HG03558 (cell line): ENCODE measurements around the gene KRTAP12-3.
"Not testable (repeated sequence)": the region's sequence is repeated elsewhere in the genome, so short reads cannot be mapped to it uniquely, and the experiment has no call there.

Source experiments
- ATAC-seq: cut with Tn5 transposase; IDR thresholded peaks from one replicate; pipeline ENCODE4 v1.9.1; 2021; ENCODE audit warnings: moderate number of reproducible peaks; ENCODE audit not compliant: unreplicated experiment; ENCODE audit errors: extremely low read depth

KRTAP12-3 gene

GRCh38 chr21:44681861-44682579 lies 24.3 kb downstream of the KRTAP12-3 start, which contains the start of gene KRTAP12-1:
KRTAP12-1 (minus strand) TSS chr21:44682163; CDS start chr21:44682123, 40 bp downstream.
- ATAC-seq, result no peak

DNA sequence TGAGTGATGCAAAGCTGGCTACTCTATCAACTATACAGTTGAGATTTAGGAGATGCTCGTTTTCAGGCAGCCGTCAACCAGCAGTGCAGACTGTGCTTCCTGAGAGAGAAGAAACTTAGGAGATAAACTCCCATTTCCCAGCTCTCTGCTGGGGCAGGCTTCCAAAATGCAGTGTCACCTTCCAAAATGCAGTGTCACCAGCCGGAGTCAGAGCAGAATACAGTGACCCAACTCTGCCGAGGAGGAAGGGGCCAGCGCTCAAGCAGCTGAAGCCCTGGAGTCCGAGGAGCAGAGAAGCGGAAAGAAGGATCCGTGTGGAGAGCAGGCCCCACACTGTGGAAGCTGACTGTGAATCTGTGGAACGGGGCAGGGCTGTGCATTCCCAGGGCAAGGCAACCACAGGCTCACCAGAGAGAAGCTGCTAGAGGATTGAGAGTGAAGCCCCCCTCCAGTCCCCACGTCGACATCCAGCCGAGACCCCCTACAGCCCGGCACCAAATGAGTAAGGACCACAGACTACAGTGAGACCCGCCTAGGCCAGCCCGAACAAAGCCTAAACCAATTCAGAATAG lies 24.9 kb downstream of the KRTAP12-3 start:
- no peak for ATAC-seq

DNA sequence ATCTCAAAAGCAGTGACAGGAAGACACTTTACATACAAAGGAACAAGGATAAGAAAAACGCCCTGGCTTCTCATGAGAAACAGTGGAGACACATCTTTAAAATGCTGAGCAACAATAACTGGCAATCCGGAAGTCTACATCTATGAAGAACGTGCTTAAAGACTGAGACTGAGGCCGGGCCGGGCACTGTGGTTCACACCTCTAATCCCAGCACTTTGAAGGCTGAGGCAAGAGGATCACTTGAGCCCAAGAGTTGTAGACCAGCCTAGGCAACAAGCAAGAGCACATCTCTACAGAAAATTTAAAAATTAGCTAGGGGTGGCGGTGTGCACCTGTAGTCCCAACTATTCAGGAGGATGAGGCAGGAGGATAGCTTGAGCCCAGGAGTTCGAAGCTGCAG lies 26.3 kb downstream of the KRTAP12-3 start:
- no peak for ATAC-seq

DNA sequence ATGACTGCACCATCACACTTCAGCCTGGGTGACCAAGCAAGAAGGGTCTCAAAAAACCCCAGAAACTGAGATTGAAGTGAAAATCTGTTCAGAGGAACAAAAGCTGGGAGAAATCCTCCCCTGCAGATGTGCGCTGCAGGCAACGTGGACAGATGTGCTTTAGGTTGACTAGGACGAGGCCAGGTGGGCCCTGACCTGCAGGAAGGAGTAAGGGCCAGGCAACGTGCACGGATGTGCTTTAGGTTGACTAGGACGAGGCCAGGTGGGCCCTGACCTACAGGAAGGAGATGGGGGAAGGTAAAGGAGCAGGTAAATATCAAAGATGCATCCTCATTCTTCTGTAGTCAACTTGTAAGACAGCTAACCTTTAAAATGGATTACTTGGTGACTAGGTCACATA lies 26.8 kb downstream of the KRTAP12-3 start:
- ATAC-seq, result no peak

- ATAC-seq, result not testable (repeated sequence)
Measured at GRCh38 chr21:44685050-44685449, 27.3 kb downstream of the KRTAP12-3 start.

DNA sequence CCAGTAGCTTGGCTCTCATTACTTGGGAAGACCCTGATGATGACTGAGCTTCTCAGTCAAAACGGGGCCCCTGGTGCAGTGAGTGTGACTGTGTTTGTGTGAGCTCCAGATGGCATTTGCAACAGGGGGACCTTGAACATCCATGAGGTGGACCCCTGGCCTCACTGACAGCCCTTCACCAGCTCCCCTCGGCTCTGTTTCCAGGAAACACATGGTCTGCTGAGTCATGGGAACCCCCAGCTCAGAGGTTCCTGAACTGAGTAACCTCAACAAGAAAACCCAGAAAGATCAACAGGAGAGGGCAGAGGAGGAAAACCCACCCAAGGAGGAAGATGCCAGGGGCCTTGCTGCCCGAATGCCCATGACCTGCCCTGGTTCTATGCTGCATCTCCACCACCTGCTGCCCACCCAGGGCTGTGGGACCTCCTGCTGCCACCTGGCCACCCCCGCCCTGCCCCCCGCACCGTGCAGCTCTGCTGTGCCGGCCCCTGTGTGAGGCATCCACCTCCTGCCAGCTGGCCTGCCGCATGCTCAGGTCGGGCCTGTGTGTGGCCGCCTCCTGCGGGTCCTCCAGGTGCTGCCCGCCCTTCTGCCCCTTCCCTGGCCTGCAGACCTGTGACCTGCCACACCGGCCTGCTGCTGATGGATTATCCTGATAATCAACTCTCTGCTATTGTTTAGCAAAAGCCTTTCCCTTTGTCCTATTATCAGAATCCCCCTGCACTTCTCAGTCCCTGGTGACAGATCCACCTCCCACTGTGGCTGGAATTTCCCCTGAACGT lies 28.5 kb downstream of the KRTAP12-3 start:
- ATAC-seq, result no peak

DNA sequence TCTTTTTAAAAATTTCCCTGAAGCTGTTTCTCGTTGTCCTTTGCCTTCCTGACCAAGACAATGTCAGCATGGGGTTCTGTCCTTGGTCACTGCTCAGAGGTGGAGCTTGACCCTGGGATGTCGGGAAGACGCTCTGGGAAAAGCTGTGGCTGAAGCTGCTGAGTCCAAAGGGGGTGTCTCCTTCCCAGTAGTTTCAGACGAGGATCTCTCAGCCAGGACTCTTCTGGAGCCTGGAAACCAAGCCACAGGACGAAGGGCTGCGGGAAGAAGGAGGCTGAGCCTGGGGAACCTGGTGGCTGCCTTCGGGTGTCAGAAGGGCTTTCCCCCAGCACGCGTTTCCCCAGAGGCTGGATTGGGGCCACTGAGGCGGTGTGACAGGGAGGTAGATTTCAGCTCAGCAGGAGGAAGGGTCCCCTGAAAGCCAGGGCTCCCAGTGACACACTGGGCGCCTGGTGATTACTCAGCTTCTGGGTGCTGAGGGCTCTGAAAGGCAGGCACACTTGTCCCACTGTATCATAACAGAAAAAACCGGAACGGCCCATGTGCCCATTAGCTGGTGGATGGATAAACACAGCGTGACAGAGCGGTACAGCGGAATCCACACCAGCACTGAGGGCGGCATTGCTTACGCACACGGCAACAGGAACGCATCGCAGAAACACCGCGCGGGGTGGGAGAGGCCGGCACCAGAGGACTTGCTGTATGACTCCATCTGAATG lies 29.3 kb downstream of the KRTAP12-3 start:
- ATAC-seq, result no peak

- ATAC-seq, result no peak
Measured at GRCh38 chr21:44687671-44688070, 29.9 kb downstream of the KRTAP12-3 start.

DNA sequence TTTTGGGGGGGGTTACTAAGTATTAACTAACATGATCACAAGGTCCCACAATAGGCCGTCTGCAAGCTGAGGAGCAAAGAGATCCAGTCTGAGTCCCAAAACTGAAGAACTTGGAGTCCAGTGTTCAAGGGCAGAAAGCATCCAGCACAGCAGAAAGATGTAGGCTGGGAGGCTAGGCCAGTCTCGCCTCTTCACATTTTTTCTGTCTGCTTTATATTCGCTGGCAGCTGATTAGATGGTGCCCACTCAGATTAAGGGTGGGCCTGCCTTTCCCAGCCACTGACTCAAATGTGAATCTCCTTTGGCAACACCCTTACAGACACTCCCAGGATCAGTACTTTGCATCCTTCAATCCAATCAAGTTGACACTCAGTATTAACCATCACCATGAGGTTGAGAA lies 32.0 kb downstream of the KRTAP12-3 start:
- not testable (repeated sequence) for ATAC-seq

GRCh38 chr21:44691686-44692085 lies 34.0 kb downstream of the KRTAP12-3 start:
- ATAC-seq, result no peak

DNA sequence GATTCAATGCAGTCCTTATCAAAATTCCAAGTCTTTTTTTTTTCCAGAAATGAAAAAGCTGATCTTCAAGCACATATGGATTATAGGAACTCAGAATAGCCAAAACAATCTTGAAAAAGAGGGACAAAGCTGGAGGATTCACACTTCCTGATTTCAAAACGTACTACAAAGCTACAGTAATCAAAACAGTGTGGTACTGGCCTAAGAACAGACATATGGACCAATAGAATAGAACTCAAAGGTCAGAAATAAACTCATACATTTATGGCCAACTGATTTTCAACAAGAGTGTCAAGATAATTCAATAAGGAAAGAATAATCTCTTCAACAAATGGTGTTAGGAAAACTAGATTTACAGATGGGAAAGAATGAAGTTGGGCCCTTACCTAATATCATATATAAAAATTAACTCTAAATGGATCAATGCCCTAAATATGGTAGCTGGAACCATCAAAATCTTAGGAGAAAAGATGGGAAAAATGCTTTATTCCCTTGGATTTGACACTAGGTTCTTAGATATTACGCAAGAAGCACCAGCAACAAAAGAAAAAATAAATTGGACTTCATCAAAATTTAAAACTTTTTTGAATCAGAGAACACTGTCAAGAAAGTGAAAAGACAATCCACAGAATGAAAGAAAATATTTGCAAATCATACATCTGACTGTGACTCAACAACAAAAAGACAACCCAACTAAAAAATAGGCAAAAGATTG lies 35.2 kb downstream of the KRTAP12-3 start:
- ATAC-seq, result no peak

GRCh38 chr21:44694776-44695175 lies 37.0 kb downstream of the KRTAP12-3 start:
- ATAC-seq, result no peak

DNA sequence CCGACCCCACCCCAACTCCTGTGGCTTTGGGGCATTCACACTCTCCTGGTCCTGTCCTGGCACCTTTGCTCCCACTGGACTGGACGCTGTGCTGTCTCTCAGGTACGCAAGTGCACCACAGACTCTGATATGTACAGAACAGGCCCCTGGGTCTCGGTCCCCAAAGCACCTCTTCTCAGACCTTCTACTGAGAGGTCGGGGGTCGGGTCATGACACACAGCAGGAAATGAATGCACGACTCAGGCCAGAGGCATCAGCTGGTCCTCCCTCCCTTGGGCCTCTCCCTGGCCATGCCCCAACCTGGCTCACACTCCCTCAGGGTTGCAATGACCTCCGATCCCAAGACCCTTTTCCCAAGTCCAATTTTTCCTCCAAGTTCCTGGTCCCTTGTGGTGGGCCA lies 37.5 kb downstream of the KRTAP12-3 start:
- no peak for ATAC-seq

- no peak for ATAC-seq
Measured at GRCh38 chr21:44695641-44696040, 37.9 kb downstream of the KRTAP12-3 start.

DNA sequence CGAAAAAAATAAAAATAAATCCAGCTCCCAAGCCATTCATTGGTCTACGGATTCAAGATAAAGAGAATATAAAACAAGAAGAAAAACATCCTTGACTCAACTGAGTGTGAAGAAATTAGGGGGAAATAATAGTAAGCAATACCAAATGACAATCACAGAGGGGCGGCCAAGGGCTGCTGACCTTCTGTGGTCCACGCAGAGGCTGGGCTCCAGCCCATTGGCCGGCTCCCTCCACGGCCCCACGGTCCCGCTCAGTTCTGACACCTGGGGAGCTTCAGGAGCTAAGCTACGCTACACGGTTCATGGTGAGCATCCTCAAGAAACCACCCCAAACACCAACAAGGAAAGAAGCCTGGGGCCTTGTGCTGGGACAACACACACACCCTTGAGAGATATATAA lies 38.8 kb downstream of the KRTAP12-3 start:
- no peak for ATAC-seq

- ATAC-seq, result not testable (repeated sequence)
Measured at GRCh38 chr21:44697172-44697810, 39.6 kb downstream of the KRTAP12-3 start, which contains the start of gene KRTAP10-12. KRTAP10-12 (plus strand) TSS chr21:44697172; CDS start chr21:44697202, 30 bp downstream.

- ATAC-seq, result no peak
Measured at GRCh38 chr21:44697811-44698734, 40.3 kb downstream of the KRTAP12-3 start.

GRCh38 chr21:44699502-44700001 lies 41.8 kb downstream of the KRTAP12-3 start:
- ATAC-seq, result no peak
